ENCODE results near the gene PTRH1.

Gene PTRH1

DNA sequence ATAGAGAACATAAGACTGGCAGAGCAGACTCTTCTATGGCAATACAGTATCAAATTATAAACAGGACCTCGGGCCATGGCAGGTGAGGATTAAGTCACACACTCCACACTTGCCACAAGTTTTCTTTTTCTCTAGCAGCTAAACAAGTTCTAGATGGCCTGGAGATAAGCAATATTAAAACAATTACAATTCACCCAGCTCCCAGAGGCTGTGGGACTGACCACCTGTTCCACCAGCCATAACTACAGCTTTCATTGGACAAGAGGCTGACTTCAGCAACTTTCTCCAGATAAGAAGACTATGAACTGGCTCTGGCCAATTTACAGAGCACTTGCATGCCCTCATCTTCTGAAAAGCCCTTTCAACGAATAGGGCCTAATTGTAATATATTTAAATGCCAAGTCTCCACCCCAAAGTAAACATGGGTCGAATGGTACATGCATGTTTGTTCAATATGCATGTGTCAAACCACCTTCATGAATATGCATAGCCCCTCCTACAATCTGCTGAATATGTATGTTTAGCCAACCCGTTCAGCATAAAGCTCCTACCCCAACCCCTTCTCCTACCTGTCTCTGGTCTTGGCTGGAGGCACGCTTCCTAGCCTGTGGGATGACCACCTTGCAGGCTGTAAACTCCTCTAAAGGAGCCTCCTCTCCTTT lies 14.7 kb downstream of the PTRH1 start:
- H4K20me1 ChIP-seq (ENCODE audit: insufficient read depth, low read length, poor library complexity, severe bottlenecking) = no peaks in the 10 kb centered on the region
- H3K4me2 ChIP-seq (ENCODE audit: low read depth, low read length, poor library complexity, severe bottlenecking) = no peak overlapping the region
- TF ChIP-seq, protein P1, sequence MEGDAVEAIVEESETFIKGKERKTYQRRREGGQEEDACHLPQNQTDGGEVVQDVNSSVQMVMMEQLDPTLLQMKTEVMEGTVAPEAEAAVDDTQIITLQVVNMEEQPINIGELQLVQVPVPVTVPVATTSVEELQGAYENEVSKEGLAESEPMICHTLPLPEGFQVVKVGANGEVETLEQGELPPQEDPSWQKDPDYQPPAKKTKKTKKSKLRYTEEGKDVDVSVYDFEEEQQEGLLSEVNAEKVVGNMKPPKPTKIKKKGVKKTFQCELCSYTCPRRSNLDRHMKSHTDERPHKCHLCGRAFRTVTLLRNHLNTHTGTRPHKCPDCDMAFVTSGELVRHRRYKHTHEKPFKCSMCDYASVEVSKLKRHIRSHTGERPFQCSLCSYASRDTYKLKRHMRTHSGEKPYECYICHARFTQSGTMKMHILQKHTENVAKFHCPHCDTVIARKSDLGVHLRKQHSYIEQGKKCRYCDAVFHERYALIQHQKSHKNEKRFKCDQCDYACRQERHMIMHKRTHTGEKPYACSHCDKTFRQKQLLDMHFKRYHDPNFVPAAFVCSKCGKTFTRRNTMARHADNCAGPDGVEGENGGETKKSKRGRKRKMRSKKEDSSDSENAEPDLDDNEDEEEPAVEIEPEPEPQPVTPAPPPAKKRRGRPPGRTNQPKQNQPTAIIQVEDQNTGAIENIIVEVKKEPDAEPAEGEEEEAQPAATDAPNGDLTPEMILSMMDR (conservative IDR thresholded peaks at IDR 0.05; ENCODE audit: low read length) = no peak
- no peak for TF ChIP-seq EZH2phosphoT487 (IDR thresholded peaks at IDR 0.05; ENCODE audit: borderline replicate concordance)

DNA sequence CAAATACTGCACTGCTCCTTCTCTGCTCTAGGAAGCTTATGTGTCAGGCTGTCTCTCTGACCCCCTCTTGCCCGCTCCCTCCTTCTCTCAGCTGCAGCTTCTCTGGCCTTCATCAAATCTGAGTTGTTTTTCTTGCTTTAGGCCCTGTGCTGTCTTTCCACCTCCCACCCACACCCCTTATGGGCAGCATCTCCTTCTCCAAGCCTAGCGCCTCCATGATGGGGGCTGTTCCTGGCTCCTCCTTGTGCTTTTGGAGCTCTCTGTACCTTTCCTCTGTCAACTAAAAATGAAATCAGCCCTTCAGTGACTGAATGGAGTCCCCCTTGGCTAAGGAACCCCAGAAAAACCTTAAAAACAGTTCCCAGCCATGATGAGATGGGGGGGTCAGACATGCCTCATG lies 15.3 kb downstream of the PTRH1 start:
- Histone ChIP-seq H3K36me3 (ENCODE audit: insufficient read depth, low read length) (no peaks in the 10 kb centered on the region), H3K4me3 (ENCODE audit: low read length, poor library complexity, severe bottlenecking) (no peak overlapping the region), H4K20me1 (ENCODE audit: insufficient read depth, low read length, poor library complexity, severe bottlenecking) (no peaks in the 10 kb centered on the region), H3K9me2 (replicated peaks; ENCODE audit: low read depth, low read length) (no peaks in the 10 kb centered on the region), H3K27me3 (ENCODE audit: insufficient read depth, low read length, poor library complexity, severe bottlenecking) (no peaks in the 10 kb centered on the region), H3K4me1 (ENCODE audit: insufficient read depth, low read length, poor library complexity, severe bottlenecking) (no peaks in the 10 kb centered on the region), H3K79me2 (ENCODE audit: insufficient read depth, low read length) (no peaks in the 10 kb centered on the region), H3K9me3 (ENCODE audit: insufficient read depth, low read depth, low read length) (no peaks in the 10 kb centered on the region), H2AFZ (ENCODE audit: low read length) (no peak overlapping the region), H3K4me2 (ENCODE audit: low read depth, low read length, poor library complexity, severe bottlenecking) (no peak overlapping the region), H3K9ac (ENCODE audit: low read depth, low read length, poor library complexity, severe bottlenecking) (no peak overlapping the region), H3F3A (ENCODE audit: low read depth) (no peaks in the 10 kb centered on the region)
- TF ChIP-seq, protein P1 (conservative IDR thresholded peaks at IDR 0.05; ENCODE audit: low read length) = no peak
- TF ChIP-seq EZH2phosphoT487 (IDR thresholded peaks at IDR 0.05; ENCODE audit: borderline replicate concordance) = no peak

More for the DNA sequence above, 14.7 kb downstream of the PTRH1 start:
- H3K4me1 ChIP-seq (ENCODE audit: insufficient read depth, low read length, poor library complexity, severe bottlenecking) = no peaks in the 10 kb centered on the region
- H3K36me3 ChIP-seq (ENCODE audit: insufficient read depth, low read length) = no peaks in the 10 kb centered on the region
- H3K79me2 ChIP-seq (ENCODE audit: insufficient read depth, low read length) = no peaks in the 10 kb centered on the region
- no peaks in the 10 kb centered on the region for H3K27me3 ChIP-seq (ENCODE audit: insufficient read depth, low read length, poor library complexity, severe bottlenecking)
- no peak overlapping the region for H3K4me3 ChIP-seq (ENCODE audit: low read length, poor library complexity, severe bottlenecking)
- H2AFZ ChIP-seq (ENCODE audit: low read length) = no peak overlapping the region
- H3F3A ChIP-seq (ENCODE audit: low read depth) = no peaks in the 10 kb centered on the region
- no peak overlapping the region for H3K9ac ChIP-seq (ENCODE audit: low read depth, low read length, poor library complexity, severe bottlenecking)
- no peaks in the 10 kb centered on the region for H3K9me2 ChIP-seq (replicated peaks; ENCODE audit: low read depth, low read length)
- H3K9me3 ChIP-seq (ENCODE audit: insufficient read depth, low read depth, low read length) = no peaks in the 10 kb centered on the region

DNA sequence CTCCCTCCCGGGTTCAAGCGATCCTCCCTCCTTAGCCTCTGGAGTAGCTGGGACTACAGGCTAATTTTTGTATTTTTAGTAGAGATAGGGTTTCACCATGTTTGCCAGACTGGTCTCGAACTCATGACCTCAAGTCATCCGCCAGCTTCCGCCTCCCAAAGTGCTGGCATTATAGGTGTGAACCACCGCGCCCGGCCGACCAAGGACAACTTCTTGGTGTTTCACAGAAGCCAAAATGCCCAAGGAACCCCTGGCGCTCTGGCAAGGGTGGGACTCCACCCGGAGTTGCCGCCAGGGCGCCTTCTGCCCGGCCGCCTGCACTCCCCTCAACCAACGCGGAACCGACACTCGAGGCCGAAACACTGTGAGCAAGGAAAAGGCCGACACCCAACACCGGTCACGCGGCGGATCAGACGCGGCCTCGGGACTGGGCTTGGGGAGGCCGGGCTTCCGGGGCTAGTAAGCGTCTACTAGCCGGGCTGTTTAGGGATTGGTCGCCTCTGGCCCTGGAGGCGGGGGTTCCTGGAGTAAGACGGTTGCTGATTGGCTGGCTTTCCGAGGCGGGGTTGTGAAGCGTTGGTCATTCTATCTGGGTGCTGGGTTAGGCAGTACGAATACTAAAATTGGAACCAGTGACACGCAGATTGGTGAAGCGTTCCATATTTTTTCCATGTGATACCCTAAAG lies 16.3 kb downstream of the PTRH1 start:
- Histone ChIP-seq H4K20me1 (ENCODE audit: insufficient read depth, low read length, poor library complexity, severe bottlenecking) (no peaks in the 10 kb centered on the region), H3K9me2 (replicated peaks; ENCODE audit: low read depth, low read length) (no peaks in the 10 kb centered on the region), H3K79me2 (ENCODE audit: insufficient read depth, low read length) (no peaks in the 10 kb centered on the region), H3K4me2 (ENCODE audit: low read depth, low read length, poor library complexity, severe bottlenecking) (no peak overlapping the region), H3K36me3 (ENCODE audit: insufficient read depth, low read length) (no peaks in the 10 kb centered on the region), H3F3A (ENCODE audit: low read depth) (no peaks in the 10 kb centered on the region), H3K27me3 (ENCODE audit: insufficient read depth, low read length, poor library complexity, severe bottlenecking) (no peaks in the 10 kb centered on the region), H3K4me1 (ENCODE audit: insufficient read depth, low read length, poor library complexity, severe bottlenecking) (no peaks in the 10 kb centered on the region), H3K9ac (ENCODE audit: low read depth, low read length, poor library complexity, severe bottlenecking) (no peak overlapping the region), H3K4me3 (ENCODE audit: low read length, poor library complexity, severe bottlenecking) (no peak overlapping the region), H2AFZ (ENCODE audit: low read length) (no peak overlapping the region), H3K9me3 (ENCODE audit: insufficient read depth, low read depth, low read length) (no peaks in the 10 kb centered on the region)
- TF ChIP-seq, protein P1 (conservative IDR thresholded peaks at IDR 0.05; ENCODE audit: low read length) = no peak
- no peak for TF ChIP-seq EZH2phosphoT487 (IDR thresholded peaks at IDR 0.05; ENCODE audit: borderline replicate concordance)

All from Loucy (cell line).